A549 (cell line): ENCODE results near the gene RTP2. TPM values are rescaled to one million over a fixed set of nuclear protein-coding genes. Genes with fewer than 3 reads are reported as not detected.

Experiments
- ATAC-seq, 2 experiments: fragments of 200-7000 bp in 1 of 2; fragments of >200 bp in 1 of 2; cut with Nextera tagmentation in 1 of 2; cut with Tn5 transposase in 1 of 2; 3 replicates each; pipeline versions ENCODE4 v1.8.0 to v1.9.1; 2018 to 2020; ENCODE audit warnings: mild to moderate bottlenecking in 1 of 2, moderate library complexity in 1 of 2
- CTCF ChIA-PET: fragments of 300-600 bp; sonication (Branson Sonifier 250); formaldehyde crosslinking; extraction: SDS; loops from one replicate; lab custom pipeline; 2021; ENCODE audit warnings: antibody characterized with exemption, inconsistent platforms; lab: Yijun Ruan, JAX
- POLR2A ChIA-PET: fragments of 350-600 bp; formaldehyde crosslinking; extraction: SDS; loops from one replicate; lab custom pipeline; 2021; ENCODE audit warnings: antibody characterized with exemption, inconsistent platforms; lab: Yijun Ruan, JAX
- DNase-seq, 2 experiments: peaks; one replicate each; pipeline versions ENCODE4 v3.0.0 to v3.0.0-alpha.2; 2011 to 2016; ENCODE audit warnings: low read depth in 1 of 2, low spot score in 1 of 2
- FAIRE-seq: peaks from 2 replicates; lab custom pipeline; 2011; peaks lifted over from hg19 to GRCh38; lab: Jason Lieb, UNC
- H3K27ac ChIP-seq, 2 experiments: fragments of >200 bp; sonication (Bioruptor Twin); formaldehyde crosslinking; 3 replicates each; pipeline ENCODE4 v1.5.1; 2016 to 2017
- H3K4me1 ChIP-seq: fragments of >200 bp; sonication (Bioruptor Twin); formaldehyde crosslinking; 3 replicates; pipeline ENCODE4 v1.6.1; 2016
- H3K4me2 ChIP-seq: fragments of >200 bp; sonication (Bioruptor Twin); formaldehyde crosslinking; 3 replicates; pipeline ENCODE4 v1.6.1; 2016
- H3K4me3 ChIP-seq: fragments of >200 bp; sonication (Bioruptor Twin); formaldehyde crosslinking; 3 replicates; pipeline ENCODE4 v1.5.1; 2016
- H3K9me3 ChIP-seq: fragments of >200 bp; sonication (Bioruptor Twin); formaldehyde crosslinking; 3 replicates; pipeline ENCODE4 v1.6.1; 2016
- BHLHE40 ChIP-seq: IDR thresholded peaks from 2 replicates; pipeline ENCODE4 v1.6.1; 2012; ENCODE audit warnings: low read depth, low read length, inconsistent platforms
- CEBPB ChIP-seq, 2 experiments: fragments of >200 bp in 1 of 2; sonication (Bioruptor Twin) in 1 of 2; formaldehyde crosslinking in 1 of 2; IDR thresholded peaks; 2 replicates each; pipeline ENCODE4 v1.6.1; 2012 to 2016
- FOSB ChIP-seq: fragments of 250-450 bp; sonication (Bioruptor Pico); IDR thresholded peaks from 2 replicates; pipeline ENCODE4 v1.5.0; 2020; ENCODE audit warnings: mild to moderate bottlenecking, moderate library complexity
- FOSL2 ChIP-seq, 2 experiments: fragments of 450-650 bp in 1 of 2; fragments of >200 bp in 1 of 2; sonication (Bioruptor Twin) in 1 of 2; formaldehyde crosslinking; IDR thresholded peaks; 2 replicates each; pipeline versions ENCODE4 v1.5.0 to v1.6.1; 2016 to 2020; ENCODE audit warnings: mild to moderate bottlenecking in 1 of 2, moderate library complexity in 1 of 2
- FOXS1 ChIP-seq: fragments of 250-450 bp; sonication (Bioruptor Pico); IDR thresholded peaks from 2 replicates; pipeline ENCODE4 v1.5.0; 2020; ENCODE audit warnings: mild to moderate bottlenecking, moderate library complexity
- GATA3 ChIP-seq: IDR thresholded peaks from 2 replicates; pipeline ENCODE4 v1.6.1; 2012; ENCODE audit warnings: borderline replicate concordance
- HDAC2 ChIP-seq: fragments of 200-600 bp; sonication (generic); IDR thresholded peaks from 2 replicates; pipeline ENCODE4 v1.6.1; 2016
- HOXA7 ChIP-seq: fragments of 250-450 bp; sonication (Bioruptor Pico); IDR thresholded peaks from 2 replicates; pipeline ENCODE4 v1.5.0; 2020; ENCODE audit warnings: mild to moderate bottlenecking, moderate library complexity
- HOXB13 ChIP-seq: fragments of 250-450 bp; sonication (Bioruptor Pico); IDR thresholded peaks from 2 replicates; pipeline ENCODE4 v1.5.0; 2020; ENCODE audit warnings: low read depth, mild to moderate bottlenecking, moderate library complexity
- JUN ChIP-seq, 2 experiments: fragments of >200 bp; sonication (Bioruptor Twin); formaldehyde crosslinking; IDR thresholded peaks; 2 replicates in 1 of 2; 3 replicates in 1 of 2; pipeline ENCODE4 v1.6.1; 2016 to 2017
- JUNB ChIP-seq: fragments of >200 bp; sonication (Bioruptor Twin); formaldehyde crosslinking; IDR thresholded peaks from 2 replicates; pipeline ENCODE4 v1.6.1; 2016
- KDM5A ChIP-seq: fragments of 200-600 bp; sonication (generic); IDR thresholded peaks from 2 replicates; pipeline ENCODE4 v1.6.1; 2016; ENCODE audit warnings: antibody characterized with exemption, mild to moderate bottlenecking
- MYC ChIP-seq: IDR thresholded peaks from 2 replicates; pipeline ENCODE4 v1.6.1; 2012; ENCODE audit warnings: mild to moderate bottlenecking, inconsistent platforms, low read length, improper control_type of control experiment, borderline replicate concordance
- NFE2L2 ChIP-seq: fragments of 150-350 bp; conservative IDR thresholded peaks from 2 replicates; pipeline ENCODE4 v1.6.1; 2014; ENCODE audit warnings: low read length
- NPAS2 ChIP-seq: fragments of 250-450 bp; sonication (Bioruptor Pico); IDR thresholded peaks from 2 replicates; pipeline ENCODE4 v1.8.0; 2022; ENCODE audit warnings: mild to moderate bottlenecking, moderate library complexity, borderline replicate concordance
- NR3C1 ChIP-seq: fragments of >200 bp; sonication (Bioruptor Twin); formaldehyde crosslinking; IDR thresholded peaks from 3 replicates; pipeline ENCODE4 v1.6.1; 2017
- PBX3 ChIP-seq: IDR thresholded peaks from 2 replicates; pipeline ENCODE4 v1.6.1; 2012
- PHF8 ChIP-seq: fragments of 200-600 bp; sonication (generic); IDR thresholded peaks from 2 replicates; pipeline ENCODE4 v1.6.1; 2016; ENCODE audit warnings: low read depth, mild to moderate bottlenecking, antibody characterized with exemption, moderate library complexity, borderline replicate concordance
- POLR2A ChIP-seq: IDR thresholded peaks from 2 replicates; pipeline ENCODE4 v1.6.1; 2012; ENCODE audit warnings: mild to moderate bottlenecking, low read length
- REST ChIP-seq: fragments of 200-600 bp; sonication (generic); IDR thresholded peaks from 2 replicates; pipeline ENCODE4 v1.6.1; 2016; ENCODE audit warnings: antibody characterized with exemption, mild to moderate bottlenecking, moderate library complexity
- SMC3 ChIP-seq: fragments of >200 bp; sonication (Bioruptor Twin); formaldehyde crosslinking; IDR thresholded peaks from 3 replicates; pipeline ENCODE4 v1.6.1; 2018; ENCODE audit warnings: inconsistent platforms
- TFCP2L1 ChIP-seq: fragments of 250-450 bp; sonication (Bioruptor Pico); IDR thresholded peaks from 2 replicates; pipeline ENCODE4 v1.5.0; 2021; ENCODE audit warnings: mild to moderate bottlenecking
- ZC3H11A ChIP-seq: fragments of 450-650 bp; IDR thresholded peaks from 2 replicates; pipeline ENCODE4 v1.6.1; 2014; ENCODE audit warnings: antibody characterized with exemption, mild to moderate bottlenecking
- ZFP36 ChIP-seq: fragments of 450-650 bp; IDR thresholded peaks from 2 replicates; pipeline ENCODE4 v1.6.1; 2014; ENCODE audit warnings: borderline replicate concordance; ENCODE audit not compliant: partially characterized antibody
- ZSCAN20 ChIP-seq: fragments of 250-450 bp; sonication (Bioruptor Pico); IDR thresholded peaks from 2 replicates; pipeline ENCODE4 v1.8.0; 2022; ENCODE audit warnings: mild to moderate bottlenecking, moderate library complexity
- WGBS: methylation state at CpG from one replicate; pipeline ENCODE4 v1.1.6; 2017; ENCODE audit errors: missing lambda C conversion rate; 5-methylcytosine and 5-hydroxymethylcytosine counted together
- polyA plus RNA-seq, 4 experiments: library from polyadenylated mRNA; depleted of rRNA in 3 of 4; stranded (reverse); fragments of >200 nt; fragmentation: RNase III in 1 of 4; extraction: RNeasy Plus Mini Kit Qiagen cat#74134 plus additional on column Dnase treatment in 1 of 4; gene quantifications; 2 replicates in 3 of 4; 3 replicates in 1 of 4; pipeline ENCODE4 v1.2.3, GENCODE V29; 2011 to 2017
- TF ChIP-seq, protein P1 (sequence below): fragments of >200 bp; sonication (Bioruptor Twin); formaldehyde crosslinking; IDR thresholded peaks from 2 replicates; pipeline ENCODE4 v1.6.1; 2016
- TF ChIP-seq, protein P2 (sequence below): fragments of 450-650 bp; IDR thresholded peaks from 2 replicates; pipeline ENCODE4 v1.6.1; 2014; ENCODE audit warnings: antibody characterized with exemption
- TF ChIP-seq, protein P3 (sequence below): fragments of 150-350 bp; IDR thresholded peaks from 2 replicates; pipeline ENCODE4 v1.6.1; 2014; ENCODE audit warnings: low read depth, mild to moderate bottlenecking, low read length
- TF ChIP-seq, protein P4 (sequence below): IDR thresholded peaks from 2 replicates; pipeline ENCODE4 v1.6.1; 2012; ENCODE audit warnings: low read depth, borderline replicate concordance

RTP2 gene
- polyA plus RNA-seq, 2 of the 4 experiments (the other 2 are of a cell fraction): not detected

DNA sequence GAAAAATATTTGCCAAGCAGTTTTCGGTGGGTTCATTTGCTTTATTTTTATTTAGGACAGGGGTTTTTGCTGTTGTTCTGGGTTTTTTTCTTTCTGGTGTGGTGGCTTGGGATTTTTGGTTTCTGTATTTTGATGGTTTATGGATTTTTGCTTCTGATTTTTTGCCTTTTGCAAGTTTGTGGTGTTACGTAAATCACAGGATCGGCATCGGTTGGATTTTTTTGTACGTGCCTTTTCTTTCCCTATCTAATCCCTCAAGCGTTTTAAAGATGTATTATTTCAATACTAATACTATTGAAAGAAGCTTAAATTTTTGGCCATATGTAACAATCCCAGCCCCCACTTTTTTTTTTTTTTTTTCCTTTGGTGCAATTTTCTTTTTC lies 43.7 kb upstream of the RTP2 start:
- H3K9me3 ChIP-seq: no peaks in the 10 kb centered on the region
- ChIA-PET POLR2A (interaction anchor here (0.9 to 1.9 kb wide), 6 partner anchors 197 to 1208 kb away, joined by 4 to 24 read pairs (median 6); partner anchors contain the start of gene LPP), CTCF (interaction anchor here (0.7 to 1.8 kb wide), 5 partner anchors 437 to 1209 kb away, joined by 3 to 6 read pairs (median 4); no protein-coding TSS in a partner anchor)
- peak overlapping the region; percentile 69 for H3K4me3 ChIP-seq
- H3K4me2 ChIP-seq: peak overlapping the region; percentile 96
- WGBS: 6% methylated on average over 6 of the region's 6 CpGs
- peaks cover 52% of the 10 kb centered on the region for H3K4me1 ChIP-seq
- FAIRE-seq (no peak), ATAC-seq (no peak), DNase-seq (no peak)
- peak overlapping the region; percentile 96 to 99 for H3K27ac ChIP-seq
- TF ChIP-seq HOXB13 (CRISPR knock-in tag) (no peak), FOSB (0 out of 2 replicates have a peak, but pooled peaks have one; percentile 56)

GRCh38 chr3:187745201-187746058 lies 43.1 kb upstream of the RTP2 start, which contains the start of gene BCL6:
Gene BCL6 (minus strand): TSS chr3:187745468. CDS start chr3:187733693, 11,775 bp downstream.
- H3K4me3 ChIP-seq: peak within 1 kb of the TSS; percentile 69
- ChIA-PET CTCF (interaction anchor here (0.7 to 1.8 kb wide), 6 partner anchors 410 to 1209 kb away, joined by 3 to 6 read pairs (median 4); no protein-coding TSS in a partner anchor), POLR2A (interaction anchor here (0.6 to 1.9 kb wide), 12 partner anchors 197 to 1208 kb away, joined by 3 to 24 read pairs (median 4); partner anchors contain the start of gene LPP)
- peak within 1 kb of the TSS; percentile 96 to 99 for H3K27ac ChIP-seq
- peak within 1 kb of the TSS; percentile 96 for H3K4me2 ChIP-seq
- DNase-seq (peak; percentile 85 to 96), ATAC-seq (peak; percentile 56 to 63; a peak in 5 of 6 replicates), FAIRE-seq (no peak)
- H3K9me3 ChIP-seq: no peaks in the 10 kb centered on the region
- 1% methylated on average over 33 of the region's 40 CpGs for WGBS
- H3K4me1 ChIP-seq: peaks cover 51% of the 10 kb centered on the region
- TF ChIP-seq ZSCAN20 (CRISPR knock-in tag) (no peak), ZC3H11A (no peak), REST (no peak), FOXS1 (CRISPR knock-in tag) (no peak), NR3C1 (no peak), CEBPB (IDR thresholded peaks at IDR 0.05) (peak; percentile 22 to 88; a peak in 3 of 4 replicates), PHF8 (no peak), JUNB (no peak), HOXB13 (CRISPR knock-in tag) (no peak), MYC (no peak), FOSB (no peak), BHLHE40 (peak; percentile 72), NPAS2 (CRISPR knock-in tag) (no peak), ZFP36 (no peak), HOXA7 (CRISPR knock-in tag) (no peak), NFE2L2 (no peak), GATA3 (peak; percentile 81; the same call in 1 of the 2 replicates), PBX3 (no peak), POLR2A (peak; percentile 52), JUN (IDR thresholded peaks at IDR 0.05) (peak; percentile 43 to 81; a peak in 3 of 5 replicates), KDM5A (no peak), HDAC2 (no peak), SMC3 (no peak), TFCP2L1 (no peak), FOSL2 (IDR thresholded peaks at IDR 0.05) (no peak), FOSL2 (CRISPR knock-in tag; IDR thresholded peaks at IDR 0.05) (peak; percentile 16)
- TF ChIP-seq, protein P1, sequence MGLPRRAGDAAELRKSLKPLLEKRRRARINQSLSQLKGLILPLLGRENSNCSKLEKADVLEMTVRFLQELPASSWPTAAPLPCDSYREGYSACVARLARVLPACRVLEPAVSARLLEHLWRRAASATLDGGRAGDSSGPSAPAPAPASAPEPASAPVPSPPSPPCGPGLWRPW: no peak
- TF ChIP-seq, protein P2, sequence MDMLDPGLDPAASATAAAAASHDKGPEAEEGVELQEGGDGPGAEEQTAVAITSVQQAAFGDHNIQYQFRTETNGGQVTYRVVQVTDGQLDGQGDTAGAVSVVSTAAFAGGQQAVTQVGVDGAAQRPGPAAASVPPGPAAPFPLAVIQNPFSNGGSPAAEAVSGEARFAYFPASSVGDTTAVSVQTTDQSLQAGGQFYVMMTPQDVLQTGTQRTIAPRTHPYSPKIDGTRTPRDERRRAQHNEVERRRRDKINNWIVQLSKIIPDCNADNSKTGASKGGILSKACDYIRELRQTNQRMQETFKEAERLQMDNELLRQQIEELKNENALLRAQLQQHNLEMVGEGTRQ: peak; percentile 94
- TF ChIP-seq, protein P3, sequence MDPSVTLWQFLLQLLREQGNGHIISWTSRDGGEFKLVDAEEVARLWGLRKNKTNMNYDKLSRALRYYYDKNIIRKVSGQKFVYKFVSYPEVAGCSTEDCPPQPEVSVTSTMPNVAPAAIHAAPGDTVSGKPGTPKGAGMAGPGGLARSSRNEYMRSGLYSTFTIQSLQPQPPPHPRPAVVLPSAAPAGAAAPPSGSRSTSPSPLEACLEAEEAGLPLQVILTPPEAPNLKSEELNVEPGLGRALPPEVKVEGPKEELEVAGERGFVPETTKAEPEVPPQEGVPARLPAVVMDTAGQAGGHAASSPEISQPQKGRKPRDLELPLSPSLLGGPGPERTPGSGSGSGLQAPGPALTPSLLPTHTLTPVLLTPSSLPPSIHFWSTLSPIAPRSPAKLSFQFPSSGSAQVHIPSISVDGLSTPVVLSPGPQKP: no peak
- TF ChIP-seq, protein P4, sequence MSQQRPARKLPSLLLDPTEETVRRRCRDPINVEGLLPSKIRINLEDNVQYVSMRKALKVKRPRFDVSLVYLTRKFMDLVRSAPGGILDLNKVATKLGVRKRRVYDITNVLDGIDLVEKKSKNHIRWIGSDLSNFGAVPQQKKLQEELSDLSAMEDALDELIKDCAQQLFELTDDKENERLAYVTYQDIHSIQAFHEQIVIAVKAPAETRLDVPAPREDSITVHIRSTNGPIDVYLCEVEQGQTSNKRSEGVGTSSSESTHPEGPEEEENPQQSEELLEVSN: no peak
